Globus pallidus (tissue), 1 donor: ENCODE data around the gene BHLHA15.
A peak's percentile ranks its signal among the peaks of the same experiment; 100 is the strongest.
"Not testable (repeated sequence)": the region's sequence is repeated elsewhere in the genome, so short reads cannot be mapped to it uniquely, and the experiment has no call there.

Experiments used
- DNase-seq: peaks from one replicate; pipeline ENCODE4 v3.0.0-alpha.2; 2015; ENCODE audit warnings: low spot score

BHLHA15 gene

GRCh38 chr7:98210513-98211220 is 572 bp upstream of the BHLHA15 start:
- no peak for DNase-seq

- no peak for DNase-seq
These were observed 665 bp downstream of the BHLHA15 start for GRCh38 chr7:98211676-98212531.

- DNase-seq: no peak
These were observed 1.3 kb downstream of the BHLHA15 start for GRCh38 chr7:98212532-98213041.

GRCh38 chr7:98213296-98213887 is 2.2 kb downstream of the BHLHA15 start:
- no peak for DNase-seq

- no peak for DNase-seq
These were observed 2.9 kb downstream of the BHLHA15 start for GRCh38 chr7:98213888-98214810.

- no peak for DNase-seq
These were observed 3.6 kb downstream of the BHLHA15 start for GRCh38 chr7:98214811-98215321.

- no peak for DNase-seq
These were observed 4.6 kb downstream of the BHLHA15 start for GRCh38 chr7:98215561-98216495.

- no peak for DNase-seq
These were observed 5.8 kb downstream of the BHLHA15 start for GRCh38 chr7:98216941-98217622.

- DNase-seq: peak; percentile 87
These were observed 6.7 kb downstream of the BHLHA15 start for GRCh38 chr7:98217623-98218582.

- not testable (repeated sequence) for DNase-seq
These were observed 8.1 kb downstream of the BHLHA15 start for GRCh38 chr7:98219382-98219781.

- DNase-seq: no peak
These were observed 10.6 kb downstream of the BHLHA15 start for GRCh38 chr7:98221611-98222532.

GRCh38 chr7:98222533-98223195 is 11.4 kb downstream of the BHLHA15 start:
- no peak for DNase-seq

GRCh38 chr7:98223351-98223897 is 12.2 kb downstream of the BHLHA15 start:
- no peak for DNase-seq

- no peak for DNase-seq
These were observed 12.9 kb downstream of the BHLHA15 start for GRCh38 chr7:98223898-98224700.

- DNase-seq: no peak
These were observed 13.5 kb downstream of the BHLHA15 start for GRCh38 chr7:98224701-98225181.
